ENCODE results near the gene RAB3IL1.

DNA sequence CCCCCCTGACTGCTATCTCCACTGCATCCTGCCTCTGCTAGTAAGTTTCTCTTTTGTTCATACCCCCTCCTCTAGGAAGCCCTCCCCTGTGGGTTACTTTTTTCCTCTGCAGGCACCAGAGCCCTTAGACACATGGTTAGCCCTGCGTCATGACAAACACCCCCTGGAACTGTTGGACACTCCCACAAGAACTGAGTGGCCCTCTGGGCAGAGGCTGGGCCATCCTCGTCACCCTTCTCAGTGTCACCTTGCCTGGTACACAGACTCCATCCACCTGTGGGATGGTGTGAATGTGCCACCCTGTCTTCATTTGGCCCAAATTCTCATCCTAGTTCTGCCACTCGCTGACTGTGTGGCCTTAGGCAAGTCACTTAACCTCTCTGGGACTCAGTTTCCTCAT is 4.1 kb upstream of the RAB3IL1 start:
- TF ChIP-seq, protein P1, sequence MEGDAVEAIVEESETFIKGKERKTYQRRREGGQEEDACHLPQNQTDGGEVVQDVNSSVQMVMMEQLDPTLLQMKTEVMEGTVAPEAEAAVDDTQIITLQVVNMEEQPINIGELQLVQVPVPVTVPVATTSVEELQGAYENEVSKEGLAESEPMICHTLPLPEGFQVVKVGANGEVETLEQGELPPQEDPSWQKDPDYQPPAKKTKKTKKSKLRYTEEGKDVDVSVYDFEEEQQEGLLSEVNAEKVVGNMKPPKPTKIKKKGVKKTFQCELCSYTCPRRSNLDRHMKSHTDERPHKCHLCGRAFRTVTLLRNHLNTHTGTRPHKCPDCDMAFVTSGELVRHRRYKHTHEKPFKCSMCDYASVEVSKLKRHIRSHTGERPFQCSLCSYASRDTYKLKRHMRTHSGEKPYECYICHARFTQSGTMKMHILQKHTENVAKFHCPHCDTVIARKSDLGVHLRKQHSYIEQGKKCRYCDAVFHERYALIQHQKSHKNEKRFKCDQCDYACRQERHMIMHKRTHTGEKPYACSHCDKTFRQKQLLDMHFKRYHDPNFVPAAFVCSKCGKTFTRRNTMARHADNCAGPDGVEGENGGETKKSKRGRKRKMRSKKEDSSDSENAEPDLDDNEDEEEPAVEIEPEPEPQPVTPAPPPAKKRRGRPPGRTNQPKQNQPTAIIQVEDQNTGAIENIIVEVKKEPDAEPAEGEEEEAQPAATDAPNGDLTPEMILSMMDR (conservative IDR thresholded peaks at IDR 0.05; ENCODE audit: low read length) = no peak
- TF ChIP-seq EZH2phosphoT487 (IDR thresholded peaks at IDR 0.05; ENCODE audit: borderline replicate concordance) = no peak
